SKM-1 (cell line): ENCODE data around the gene FAM9A.
"Not testable (repeated sequence)": the region's sequence is repeated elsewhere in the genome, so short reads cannot be mapped to it uniquely, and the experiment has no call there.

Source experiments
- DNase-seq: peaks from one replicate; lab custom pipeline; 2025; ENCODE audit not compliant: unreplicated experiment; lab: John Stamatoyannopoulos, UW

The FAM9A gene

DNA sequence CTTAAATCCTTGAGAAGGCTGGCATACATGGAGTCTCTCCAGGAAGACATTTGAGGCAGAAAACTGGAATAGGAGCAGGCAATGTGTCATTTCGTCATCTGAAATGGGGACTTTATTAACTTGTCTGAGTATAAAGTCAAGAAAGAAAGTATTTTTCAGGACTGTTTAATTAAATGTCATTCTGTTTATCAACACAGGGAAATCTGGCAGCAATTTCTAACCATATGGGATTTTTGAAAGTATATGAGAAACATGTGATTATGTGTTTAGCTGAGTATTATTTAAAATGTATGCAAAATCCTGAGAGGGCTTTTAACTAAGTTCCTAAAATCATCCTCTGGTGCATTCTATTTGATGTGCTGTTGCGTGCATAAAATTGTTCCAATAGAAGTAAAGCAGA is 3.9 kb upstream of the FAM9A start:
- no peak for DNase-seq

GRCh38 chrX:8803326-8803725 is 2.1 kb upstream of the FAM9A start:
- DNase-seq: no peak

DNA sequence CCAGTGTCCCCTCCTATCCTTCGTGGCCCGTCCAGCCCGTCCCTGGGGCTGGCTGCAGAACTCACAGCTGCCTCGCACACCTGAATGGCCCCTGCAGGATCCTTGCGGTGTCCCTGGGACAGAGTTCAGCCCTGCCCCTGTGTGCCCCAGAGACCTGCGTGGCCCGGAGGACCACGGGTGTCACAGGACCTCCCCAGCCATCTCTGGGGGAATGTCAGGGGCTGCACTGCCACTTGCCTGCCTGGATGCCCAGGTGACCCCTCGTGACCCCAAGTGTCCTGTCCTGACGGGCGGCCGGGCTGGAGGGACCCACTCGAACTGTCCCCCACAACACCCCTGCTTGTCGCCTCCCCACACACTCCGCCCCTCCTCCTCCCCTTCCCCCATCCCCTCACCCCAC is 832 bp downstream of the FAM9A start:
- DNase-seq: not testable (repeated sequence)

- DNase-seq: not testable (repeated sequence)
Measured at GRCh38 chrX:8799281-8799680, 1.9 kb downstream of the FAM9A start.

DNA sequence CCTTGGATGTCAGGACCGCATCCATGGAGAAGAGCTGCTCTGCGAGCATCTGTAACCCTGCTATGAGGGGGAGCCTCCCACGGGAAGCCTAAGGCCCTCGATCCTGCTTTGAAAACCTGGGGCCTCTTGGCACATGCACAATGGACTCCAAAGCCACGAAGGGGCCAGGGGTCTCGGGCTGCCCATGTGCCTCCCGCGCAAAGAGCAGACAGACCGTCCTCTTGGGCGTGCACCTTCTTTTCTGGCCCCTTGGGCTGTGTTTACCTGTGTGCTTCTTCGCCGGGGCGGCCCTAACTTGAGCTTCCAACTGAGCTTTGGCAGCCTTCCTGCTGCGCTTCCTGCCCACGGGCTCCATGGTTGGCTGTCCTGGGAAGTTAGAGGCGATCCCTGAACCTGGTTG is 2.5 kb downstream of the FAM9A start:
- DNase-seq: not testable (repeated sequence)

DNA sequence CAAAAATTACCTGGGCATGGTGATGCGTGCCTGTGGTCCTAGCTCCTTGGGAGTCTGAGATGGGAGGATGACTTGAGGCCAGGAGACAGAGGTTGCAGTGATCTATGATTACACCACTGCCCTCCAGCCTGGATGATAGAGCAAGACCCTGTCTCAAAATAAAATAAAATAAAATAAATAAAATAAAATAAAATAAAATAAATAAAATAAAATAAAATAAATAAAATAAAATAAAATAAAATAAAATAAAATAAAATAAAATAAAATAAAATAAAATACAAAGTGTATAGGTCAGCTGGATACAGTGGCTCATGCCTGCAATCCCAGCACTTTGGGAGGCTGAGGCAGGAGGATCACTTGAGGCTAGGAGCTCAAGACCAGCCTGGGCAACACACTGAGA is 14.1 kb downstream of the FAM9A start:
- not testable (repeated sequence) for DNase-seq

DNA sequence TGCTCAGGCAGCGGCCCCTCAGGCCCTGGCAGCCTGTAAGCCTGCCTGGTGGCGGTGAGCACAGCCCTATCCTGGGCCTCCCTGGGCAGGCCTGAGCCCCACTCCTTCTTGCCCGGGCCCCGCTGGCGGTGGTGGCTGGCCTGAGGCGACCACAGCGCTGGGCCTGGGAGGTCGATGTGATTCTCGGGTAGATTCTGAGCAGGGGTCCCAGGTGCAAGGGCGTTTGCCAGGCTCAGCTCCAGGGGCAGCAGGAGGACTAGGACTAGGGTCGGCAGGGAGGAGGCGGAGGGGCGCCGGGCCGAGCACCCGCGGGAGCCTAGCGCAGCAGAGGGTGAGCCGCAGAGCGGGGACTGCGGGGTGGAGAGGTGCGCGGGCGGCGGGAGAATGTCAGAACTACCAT is 17.0 kb downstream of the FAM9A start:
- no peak for DNase-seq

DNA sequence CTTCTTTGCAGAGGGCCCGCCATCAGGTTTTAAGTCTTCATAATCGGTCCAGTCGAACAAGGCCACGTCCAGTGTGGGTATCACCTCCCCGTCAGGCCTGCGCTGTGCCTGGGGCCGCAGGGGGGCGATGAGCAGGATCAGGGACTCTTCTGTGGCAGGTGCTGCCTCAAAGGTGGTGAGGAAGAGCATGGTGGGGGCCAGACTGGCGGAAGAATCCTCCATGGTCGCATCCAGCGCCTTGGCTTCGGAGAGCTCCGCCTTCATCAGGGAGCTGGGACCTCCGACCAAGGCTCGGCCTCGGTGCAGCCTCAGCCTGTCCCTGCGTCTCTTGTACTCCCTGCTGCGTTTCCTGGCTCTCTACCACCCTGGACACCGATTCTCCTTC is 17.5 kb downstream of the FAM9A start:
- DNase-seq: no peak

DNA sequence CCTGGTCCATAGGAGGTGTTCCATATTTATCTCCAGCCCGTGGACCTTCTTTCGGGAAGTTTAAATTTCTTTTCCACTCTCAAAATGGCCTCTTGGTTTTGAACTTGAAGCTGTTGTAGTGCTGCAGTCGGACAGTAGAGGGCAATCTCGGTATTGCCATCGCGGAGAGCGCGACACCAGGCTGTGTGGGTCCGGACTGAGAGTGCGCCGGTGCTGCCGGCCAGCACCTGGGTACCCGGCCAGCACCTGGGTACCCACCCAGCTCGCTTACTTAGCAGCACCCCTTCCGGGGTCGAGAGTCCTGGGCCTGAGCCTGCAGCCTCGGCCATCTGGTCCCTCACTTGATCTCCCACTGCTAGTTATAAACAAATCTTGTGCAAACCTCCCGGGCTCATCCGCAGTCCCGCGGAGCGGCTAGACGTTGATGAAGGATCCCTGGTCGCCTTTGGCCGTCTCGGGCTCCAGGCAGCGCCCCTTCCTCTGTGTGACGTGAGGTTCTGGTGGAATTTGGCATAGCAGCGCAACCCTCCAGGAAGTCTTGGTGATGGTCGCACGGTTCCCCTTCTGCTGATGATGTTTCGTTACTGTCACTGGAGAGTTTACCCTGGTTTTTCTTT is 18.0 kb downstream of the FAM9A start:
- no peak for DNase-seq

DNA sequence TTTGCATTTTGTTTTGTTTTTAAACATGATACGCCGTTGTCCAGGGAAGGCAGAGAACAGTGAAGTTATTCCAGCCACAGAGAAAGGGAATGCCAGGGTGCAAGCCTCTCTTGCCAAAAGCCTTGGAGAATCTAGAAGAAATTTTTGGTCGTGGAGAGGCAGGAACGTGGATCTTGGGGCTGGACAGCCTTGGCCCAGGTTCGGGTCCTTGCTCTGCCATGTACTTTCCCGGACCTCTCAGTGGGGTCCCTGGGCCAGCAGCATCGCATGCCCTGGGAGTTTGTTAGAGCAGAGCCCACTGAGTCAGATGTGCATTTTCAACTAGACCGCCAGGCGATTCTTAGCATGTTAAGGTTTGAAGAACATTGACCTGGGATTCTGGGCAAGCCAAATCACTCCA is 18.6 kb downstream of the FAM9A start:
- DNase-seq: no peak

DNA sequence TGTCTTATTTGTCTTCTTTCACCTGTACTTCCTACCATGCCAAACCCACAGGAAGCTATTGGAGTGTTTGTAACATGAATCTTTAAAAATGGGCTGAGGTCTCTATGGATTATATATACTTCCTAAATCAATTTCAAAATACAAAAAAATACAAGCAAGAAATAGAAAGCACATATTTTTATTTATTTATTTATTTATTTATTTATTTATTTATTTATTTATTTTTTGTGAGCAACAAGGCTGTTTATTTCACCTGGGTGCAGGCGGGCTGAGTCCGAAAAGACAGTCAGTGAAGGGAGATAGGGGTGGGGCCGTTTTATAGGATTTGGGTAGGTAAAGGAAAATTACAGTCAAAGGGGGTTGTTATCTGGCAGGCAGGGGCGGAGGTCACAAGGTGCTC is 19.3 kb downstream of the FAM9A start:
- not testable (repeated sequence) for DNase-seq

GRCh38 chrX:8773117-8773516 is 28.1 kb downstream of the FAM9A start:
- DNase-seq: no peak

GRCh38 chrX:8760021-8760420 is 41.2 kb downstream of the FAM9A start:
- DNase-seq: no peak

GRCh38 chrX:8758706-8759105 is 42.5 kb downstream of the FAM9A start:
- not testable (repeated sequence) for DNase-seq

DNA sequence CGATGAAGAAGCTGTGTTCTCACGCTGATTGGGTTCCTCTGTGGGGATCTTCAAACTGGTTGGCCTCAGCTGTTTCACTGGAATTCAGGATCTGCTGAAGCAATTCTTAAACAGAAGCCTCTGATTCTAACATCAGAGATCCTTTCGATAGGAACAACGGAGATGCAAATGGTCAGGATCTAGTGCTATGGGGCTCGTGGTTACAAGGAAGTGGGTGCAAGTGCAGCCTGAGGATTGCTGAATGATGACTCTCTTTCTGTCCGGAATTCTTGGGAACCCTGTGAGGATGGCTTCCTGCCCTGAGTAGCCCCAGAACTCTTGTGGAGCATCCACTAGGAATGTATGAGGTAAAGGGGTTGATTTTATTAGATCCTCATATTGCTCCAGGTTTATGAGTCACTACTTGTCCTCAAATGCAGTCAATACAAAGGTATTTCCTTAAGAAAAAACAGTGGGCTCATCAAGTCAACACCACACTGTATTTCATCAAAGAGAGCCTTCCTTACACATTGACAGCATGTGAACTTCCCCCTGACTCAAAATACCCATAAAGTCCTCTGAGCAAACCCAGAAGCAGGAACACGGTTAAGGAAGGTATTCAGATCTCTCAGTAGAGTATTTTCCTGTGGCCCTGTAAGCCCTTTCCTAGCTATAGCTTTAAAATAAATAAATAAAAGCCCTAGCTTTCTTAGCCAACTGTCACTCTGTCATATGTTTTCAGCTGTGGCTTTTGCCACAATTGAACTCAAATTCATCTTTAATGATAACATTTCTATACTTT is 43.4 kb downstream of the FAM9A start:
- DNase-seq: not testable (repeated sequence)

DNA sequence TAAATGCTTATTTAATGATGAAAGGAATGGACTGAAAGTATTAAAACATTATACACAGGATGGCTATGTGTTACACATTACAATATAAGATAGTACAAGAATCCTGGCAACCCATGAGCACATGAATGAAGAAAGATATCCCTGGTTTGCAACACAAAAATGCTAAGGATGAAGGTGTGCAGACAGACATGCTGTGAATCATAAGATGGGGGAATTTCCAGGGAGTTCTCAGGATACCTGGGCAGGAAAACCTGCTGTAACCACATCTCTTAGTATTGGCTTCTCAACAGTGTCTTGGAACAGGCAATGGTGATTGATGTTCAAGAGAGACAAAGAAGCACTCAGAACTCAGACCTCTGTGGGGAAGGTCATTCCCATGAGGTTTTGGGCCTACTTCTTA is 45.4 kb downstream of the FAM9A start:
- no peak for DNase-seq

GRCh38 chrX:8755116-8755515 is 46.1 kb downstream of the FAM9A start:
- DNase-seq: no peak

DNA sequence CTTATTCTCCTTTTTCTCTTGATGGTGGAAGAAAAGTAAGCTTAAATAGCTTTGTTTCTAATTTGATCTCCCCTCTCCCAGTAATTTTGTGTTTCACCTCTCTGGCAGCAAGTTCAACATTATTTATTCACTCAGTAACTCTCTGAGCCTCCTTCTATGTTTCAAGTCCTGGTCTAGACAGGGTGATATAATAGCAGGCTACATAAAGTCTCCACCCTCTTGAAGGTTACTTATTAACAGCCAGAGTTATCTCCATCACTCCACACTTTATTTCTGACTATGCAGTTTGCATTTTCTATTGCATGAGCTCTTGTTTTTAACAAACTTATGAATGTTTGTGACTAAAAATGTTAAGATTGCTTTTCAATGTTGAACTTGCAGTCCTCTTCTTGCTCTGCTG is 51.5 kb downstream of the FAM9A start:
- no peak for DNase-seq

GRCh38 chrX:8748855-8749254 is 52.3 kb downstream of the FAM9A start:
- DNase-seq: no peak

- DNase-seq: no peak
Measured at GRCh38 chrX:8743126-8743732, 58.0 kb downstream of the FAM9A start.

DNA sequence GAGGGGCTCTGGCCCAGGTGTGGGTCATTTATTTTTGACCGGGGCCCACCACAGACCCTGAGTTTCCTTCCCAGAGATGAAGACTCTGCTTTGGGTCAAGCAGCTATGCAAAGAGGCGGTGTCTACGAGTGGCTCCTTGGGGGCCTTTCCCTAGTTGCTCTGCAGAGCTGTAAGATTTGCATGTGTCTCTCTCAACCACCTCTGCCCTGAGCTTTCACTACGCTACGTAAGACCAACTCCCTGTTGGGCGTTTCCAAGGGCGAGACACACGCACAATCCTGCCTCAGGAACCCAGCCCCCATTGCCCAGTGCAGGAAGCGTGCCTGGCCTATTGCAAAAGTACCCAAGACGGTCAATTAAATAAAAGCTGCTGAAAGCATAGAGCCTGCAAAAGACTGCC is 59.2 kb downstream of the FAM9A start:
- DNase-seq: no peak
